Mesothelial cell of epicardium (in vitro differentiated cells): ENCODE measurements around the gene OR4E1. TPM values are rescaled to one million over a fixed set of nuclear protein-coding genes. Genes with fewer than 3 reads are reported as not detected.
"Not testable (repeated sequence)": the region's sequence is repeated elsewhere in the genome, so short reads cannot be mapped to it uniquely, and the experiment has no call there.

Source experiments
- DNase-seq, 2 experiments: peaks; one replicate each; pipeline ENCODE4 v3.0.0; 2021; ENCODE audit warnings: low spot score in 2 of 2; ENCODE audit not compliant: unreplicated experiment in 2 of 2
- H3K27ac Mint-ChIP-seq: 2 replicates; pipeline ENCODE4 v1.8.0; 2021; ENCODE audit warnings: mixed read lengths
- H3K27me3 Mint-ChIP-seq: 2 replicates; pipeline ENCODE4 v1.8.0; 2021; ENCODE audit warnings: low read depth, mixed read lengths
- H3K36me3 Mint-ChIP-seq: 2 replicates; pipeline ENCODE4 v1.8.0; 2021; ENCODE audit warnings: mixed read lengths
- H3K4me1 Mint-ChIP-seq: 2 replicates; pipeline ENCODE4 v1.8.0; 2021; ENCODE audit warnings: mixed read lengths
- H3K4me3 Mint-ChIP-seq: 2 replicates; pipeline ENCODE4 v1.8.0; 2021; ENCODE audit warnings: mild to moderate bottlenecking, moderate library complexity, mixed read lengths
- H3K9me3 Mint-ChIP-seq: 2 replicates; pipeline ENCODE4 v1.8.0; 2021; ENCODE audit warnings: mixed read lengths
- CTCF ChIP-seq: fragments of 200-600 bp; sonication (generic); IDR thresholded peaks from one replicate; pipeline ENCODE4 v1.5.0; 2021; ENCODE audit warnings: antibody characterized with exemption; ENCODE audit not compliant: unreplicated experiment
- total RNA-seq: library from RNA; stranded (reverse); gene quantifications from 3 replicates; pipeline ENCODE4 v1.2.1, GENCODE V29; 2021

Gene OR4E1
- total RNA-seq, 1 donor from 2014 or later = not detected

DNA sequence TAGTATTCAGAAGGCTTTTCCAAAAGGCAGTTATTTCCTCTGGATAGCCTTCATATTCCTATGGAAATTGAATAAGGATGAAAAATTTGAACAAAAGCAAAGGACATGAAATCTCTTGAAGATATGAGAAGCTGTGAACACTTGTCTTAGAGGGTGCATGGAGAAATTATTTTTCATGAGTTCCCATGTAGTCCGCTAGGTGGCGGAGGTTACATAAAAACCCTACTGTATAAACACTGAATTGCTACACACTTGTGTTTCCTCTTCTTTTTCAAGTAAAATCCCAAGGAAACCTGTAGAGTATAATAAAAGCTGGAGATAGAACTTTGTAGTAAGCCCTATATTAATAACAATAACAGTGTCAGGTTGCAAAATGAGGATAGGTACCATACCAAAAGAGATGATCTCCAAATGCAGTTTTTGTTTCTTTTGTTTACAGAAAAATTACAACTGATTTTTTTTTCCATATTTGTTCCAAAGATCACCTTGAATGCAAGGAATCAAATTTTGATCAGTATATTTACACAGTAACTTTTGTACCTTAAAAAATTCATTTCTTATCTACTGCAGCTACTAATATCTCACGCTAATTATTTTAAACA lies 37.8 kb upstream of the OR4E1 start:
- peaks cover 45% of the 10 kb centered on the region for H3K27me3 Mint-ChIP-seq
- H3K4me3 Mint-ChIP-seq = no peak overlapping the region
- H3K27ac Mint-ChIP-seq = no peak overlapping the region
- no peaks in the 10 kb centered on the region for H3K4me1 Mint-ChIP-seq
- no peaks in the 10 kb centered on the region for H3K36me3 Mint-ChIP-seq
- no peak for DNase-seq
- TF ChIP-seq CTCF = peak; percentile 94
- H3K9me3 Mint-ChIP-seq = peaks cover 10% of the 10 kb centered on the region

DNA sequence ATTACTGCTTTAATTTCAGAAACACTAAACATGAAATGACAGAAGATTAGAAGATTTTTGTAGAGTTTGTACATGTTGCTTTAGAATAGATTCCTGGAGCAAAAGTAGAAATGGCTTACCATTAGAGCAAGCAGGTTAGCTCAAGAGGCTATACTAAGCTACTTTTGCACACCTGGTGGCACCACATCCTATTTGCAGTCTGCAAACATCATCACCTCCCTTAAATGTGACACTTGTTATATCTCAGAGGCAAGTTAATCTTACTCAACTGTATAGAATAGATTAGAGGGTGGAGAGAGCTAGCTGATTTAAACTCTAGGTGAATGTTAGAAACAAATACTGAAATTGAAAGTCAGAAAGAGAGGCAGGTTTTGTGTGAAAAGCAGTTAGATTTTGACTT lies 30.7 kb upstream of the OR4E1 start:
- Mint-ChIP-seq H3K4me3 (no peak overlapping the region), H3K9me3 (peaks cover 18% of the 10 kb centered on the region)
- no peak for TF ChIP-seq CTCF

DNA sequence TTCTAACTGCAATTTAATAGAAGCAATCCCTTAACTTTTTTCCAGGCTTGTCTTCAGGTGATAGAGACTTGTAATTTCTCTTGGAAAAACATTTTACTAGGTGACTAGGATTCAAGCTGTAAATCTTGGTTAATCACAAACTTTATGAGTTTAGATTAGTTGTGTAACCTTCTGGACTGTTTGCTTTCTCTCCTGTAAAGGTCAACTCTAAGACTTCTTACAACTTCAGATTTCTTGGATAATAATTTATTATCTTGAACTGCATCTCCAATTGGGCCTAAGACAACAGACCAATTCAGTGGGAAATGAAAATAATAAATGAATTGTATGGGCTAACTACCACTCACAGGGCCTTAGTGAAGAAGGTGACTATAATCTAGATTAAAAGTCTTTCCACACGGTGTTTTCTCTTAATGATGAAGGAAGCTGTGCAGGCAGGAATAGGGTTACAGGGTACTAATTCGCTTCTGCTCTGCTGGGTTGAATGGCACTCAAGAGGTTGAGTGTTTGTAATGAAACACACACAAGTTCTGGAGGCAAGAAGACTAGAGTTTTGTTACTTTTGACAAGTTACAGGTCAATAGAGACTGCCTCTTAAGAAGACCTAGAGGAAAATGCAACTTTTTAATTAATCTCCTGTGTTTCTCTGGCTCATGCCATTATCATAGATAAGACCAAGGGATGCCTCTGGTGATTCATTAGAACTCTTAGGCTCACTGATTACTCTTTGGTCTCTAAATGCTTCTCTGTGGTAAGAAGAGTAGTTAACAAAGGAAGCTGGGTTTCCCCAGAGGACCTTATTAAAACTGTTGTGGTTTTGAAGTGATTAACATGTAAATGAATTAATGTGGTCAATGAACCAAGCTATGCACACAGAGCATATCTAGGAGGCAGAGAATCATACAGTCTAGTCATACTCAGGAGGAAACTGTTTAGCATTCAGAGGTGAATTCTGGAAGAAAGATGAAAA lies 30.0 kb upstream of the OR4E1 start:
- no peaks in the 10 kb centered on the region for H3K4me1 Mint-ChIP-seq
- no peak overlapping the region for H3K27ac Mint-ChIP-seq
- TF ChIP-seq CTCF = no peak
- H3K9me3 Mint-ChIP-seq = peaks cover 14% of the 10 kb centered on the region
- DNase-seq = no peak
- no peaks in the 10 kb centered on the region for H3K36me3 Mint-ChIP-seq
- H3K27me3 Mint-ChIP-seq = peaks cover 18% of the 10 kb centered on the region
- no peak overlapping the region for H3K4me3 Mint-ChIP-seq

More for the DNA sequence above, 30.7 kb upstream of the OR4E1 start:
- Mint-ChIP-seq H3K27me3 (peaks cover 22% of the 10 kb centered on the region), H3K36me3 (no peaks in the 10 kb centered on the region), H3K4me1 (no peaks in the 10 kb centered on the region), H3K27ac (no peak overlapping the region)
- DNase-seq = no peak

DNA sequence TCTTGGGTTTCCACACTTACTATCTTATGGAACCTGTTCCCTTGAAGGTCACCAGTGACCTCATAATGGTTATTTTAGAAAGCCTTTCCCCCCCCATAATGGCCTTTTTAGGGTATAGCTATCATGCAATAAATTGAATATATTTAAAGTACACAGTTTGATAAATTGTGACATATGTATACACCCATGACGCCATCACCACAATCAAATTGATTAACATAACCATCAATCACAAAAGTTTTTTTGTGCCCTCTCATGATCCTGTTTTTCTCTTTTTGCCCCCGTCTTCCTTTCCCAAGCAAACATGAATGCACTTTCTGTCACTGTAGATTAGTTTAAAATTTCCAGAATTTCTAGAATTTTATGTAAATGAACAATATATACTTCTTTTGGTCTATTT lies 28.7 kb upstream of the OR4E1 start:
- Mint-ChIP-seq H3K4me1 (no peaks in the 10 kb centered on the region), H3K4me3 (no peak overlapping the region), H3K36me3 (no peaks in the 10 kb centered on the region), H3K9me3 (peaks cover 14% of the 10 kb centered on the region), H3K27me3 (peaks cover 14% of the 10 kb centered on the region), H3K27ac (no peak overlapping the region)
- no peak for DNase-seq
- TF ChIP-seq CTCF = no peak

DNA sequence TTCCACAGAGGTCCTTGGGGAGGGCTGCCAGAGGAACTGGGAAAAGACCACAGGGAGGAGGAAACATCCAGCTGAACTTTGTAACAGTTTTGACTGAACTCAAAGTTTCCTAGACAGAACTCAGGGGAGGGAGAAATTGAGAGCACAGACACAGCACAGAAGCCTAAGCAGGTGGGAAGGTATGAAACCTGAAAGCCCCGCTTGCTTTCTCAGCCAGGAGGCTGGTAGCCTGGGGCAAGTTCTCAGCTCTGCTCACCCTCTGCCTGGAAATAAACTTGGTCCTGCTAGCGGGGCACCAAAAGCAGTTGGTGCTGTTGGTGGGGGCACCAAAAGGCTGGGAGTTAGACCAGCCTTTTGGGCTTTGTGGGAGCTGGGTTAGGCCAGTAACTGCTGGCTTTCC lies 25.9 kb upstream of the OR4E1 start:
- Mint-ChIP-seq H3K27me3 (peaks cover 9% of the 10 kb centered on the region), H3K4me1 (no peaks in the 10 kb centered on the region), H3K4me3 (no peak overlapping the region), H3K27ac (no peak overlapping the region), H3K36me3 (no peaks in the 10 kb centered on the region), H3K9me3 (peaks cover 7% of the 10 kb centered on the region)
- DNase-seq = no peak
- TF ChIP-seq CTCF = no peak

- not testable (repeated sequence) for H3K9me3 Mint-ChIP-seq, H3K27ac Mint-ChIP-seq, H3K4me1 Mint-ChIP-seq, H3K27me3 Mint-ChIP-seq, H3K36me3 Mint-ChIP-seq, DNase-seq, H3K4me3 Mint-ChIP-seq
Observed at GRCh38 chr14:21698538-21698937, 24.9 kb upstream of the OR4E1 start.

- H3K4me1 Mint-ChIP-seq, H3K27me3 Mint-ChIP-seq, H3K4me3 Mint-ChIP-seq, H3K27ac Mint-ChIP-seq, H3K36me3 Mint-ChIP-seq, DNase-seq, H3K9me3 Mint-ChIP-seq: not testable (repeated sequence)
Observed at GRCh38 chr14:21697662-21698061, 24.0 kb upstream of the OR4E1 start.
